ENCODE data around the gene CCNG2. TPM values are rescaled to one million over a fixed set of nuclear protein-coding genes. Genes with fewer than 3 reads are reported as not detected.

Gene CCNG2
- total RNA-seq, 2 experiments from 2014 or later: 25.7 to 28.6 TPM

DNA sequence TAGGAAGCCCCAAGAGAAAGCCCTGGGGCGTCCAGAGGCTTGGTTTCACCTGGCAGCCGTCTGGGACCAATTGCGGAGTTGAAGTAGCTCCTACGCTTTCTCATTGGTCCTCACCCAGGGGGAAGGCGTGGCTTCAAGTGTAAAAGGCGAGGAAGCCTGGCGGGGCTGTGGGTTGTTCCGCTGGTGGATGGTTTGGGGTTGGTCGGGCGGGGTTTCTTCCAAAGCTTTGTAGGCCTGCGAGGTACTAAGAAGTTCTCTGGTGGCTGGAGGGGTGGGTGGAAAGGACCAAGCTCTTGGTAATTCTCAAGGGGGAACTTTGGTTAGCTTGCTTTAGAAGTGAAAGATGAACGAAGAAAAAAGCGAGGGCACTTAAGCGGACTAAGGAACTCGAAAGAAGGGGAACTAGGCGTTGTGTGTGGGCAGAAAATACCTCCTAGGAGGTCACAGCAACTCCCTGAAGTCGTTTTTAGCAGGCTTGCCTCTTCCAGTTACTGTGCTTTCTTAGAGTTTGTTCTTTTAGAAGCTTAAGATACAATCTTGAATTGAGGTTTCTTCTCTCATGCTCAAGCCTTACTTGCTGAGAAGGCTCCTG, 36.6 kb downstream of the CCNG2 start:
- POLR2A ChIA-PET: interaction anchor here (0.6 to 1.0 kb wide), 5 partner anchors 12 to 425 kb away, joined by 3 to 8 read pairs (median 3); no protein-coding TSS in a partner anchor
- Mint-ChIP-seq H3K27ac (peak overlapping the region; percentile 44), H3K36me3 (ENCODE audit: low read depth) (no peaks in the 10 kb centered on the region), H3K4me1 (peaks cover 25% of the 10 kb centered on the region), H3K9me3 (ENCODE audit: low read depth) (no peaks in the 10 kb centered on the region), H3K27me3 (no peaks in the 10 kb centered on the region), H3K4me3 (peak overlapping the region; percentile 60)
- CTCF ChIA-PET: interaction anchor here (0.6 to 2.8 kb wide), 9 partner anchors 10 to 568 kb away, joined by 3 to 34 read pairs (median 4); no protein-coding TSS in a partner anchor
- DNase-seq (peak; percentile 83), ATAC-seq (peak; percentile 98)
- intact Hi-C loops (cut with DNase I, micrococcal nuclease): loop anchor here (1.0 to 10.0 kb wide), 3 partner anchors 35 to 119 kb away; partner anchors contain the start of genes CCNG2 (in 1 of the 2) and CCNI (in 1 of the 2)

- no peak for DNase-seq
- POLR2A ChIA-PET: interaction anchor here (1.0 kb wide), 1 partner anchor 125 kb away, joined by 8 read pairs; no protein-coding TSS in a partner anchor
- ATAC-seq: no peak
- H3K9me3 Mint-ChIP-seq (ENCODE audit: low read depth): no peaks in the 10 kb centered on the region
- peaks cover 25% of the 10 kb centered on the region for H3K4me1 Mint-ChIP-seq
- intact Hi-C loops (cut with DNase I, micrococcal nuclease): loop anchor here in 1 of 2 experiments (10.0 kb wide), 1 partner anchor 120 kb away; the partner anchor contains the start of gene CCNI
- H3K27me3 Mint-ChIP-seq: no peaks in the 10 kb centered on the region
- no peaks in the 10 kb centered on the region for H3K36me3 Mint-ChIP-seq (ENCODE audit: low read depth)
- CTCF ChIA-PET: interaction anchor here (0.7 to 2.8 kb wide), 6 partner anchors 9 to 568 kb away, joined by 3 to 34 read pairs (median 4); no protein-coding TSS in a partner anchor
- H3K27ac Mint-ChIP-seq: peak overlapping the region; percentile 44
- H3K4me3 Mint-ChIP-seq: no peak overlapping the region
Observed at GRCh38 chr4:77194366-77194765, 37.4 kb downstream of the CCNG2 start.

DNA sequence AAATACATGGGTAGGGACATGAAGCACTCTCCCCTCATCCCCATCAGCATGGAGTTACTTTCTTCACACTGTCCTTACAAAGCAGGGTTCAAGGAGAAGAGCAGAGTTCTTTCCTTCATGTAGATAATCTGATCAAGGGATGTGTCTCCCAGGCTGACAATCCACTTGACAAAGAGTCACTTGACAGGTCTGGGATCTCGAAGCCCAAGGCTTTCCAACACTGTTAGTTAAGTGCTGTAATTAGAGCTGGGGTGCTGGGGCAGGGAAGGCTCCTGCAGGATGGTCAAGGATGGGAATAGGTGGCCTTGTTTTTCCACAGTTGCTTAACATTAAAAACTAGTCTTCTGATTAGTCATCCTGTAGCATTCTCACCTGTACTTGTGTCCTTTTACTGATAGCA, 38.0 kb downstream of the CCNG2 start:
- no peaks in the 10 kb centered on the region for H3K9me3 Mint-ChIP-seq (ENCODE audit: low read depth)
- POLR2A ChIA-PET: interaction anchor here (0.6 to 1.0 kb wide), 2 partner anchors 125 to 1563 kb away, joined by 3 to 8 read pairs; no protein-coding TSS in a partner anchor
- intact Hi-C loops (cut with DNase I, micrococcal nuclease): loop anchor here in 1 of 2 experiments (10.0 kb wide), 1 partner anchor 120 kb away; the partner anchor contains the start of gene CCNI

GRCh38 chr4:77196866-77197265, 39.9 kb downstream of the CCNG2 start:
- Mint-ChIP-seq H3K36me3 (ENCODE audit: low read depth) (no peaks in the 10 kb centered on the region), H3K4me3 (no peak overlapping the region), H3K27me3 (no peaks in the 10 kb centered on the region), H3K9me3 (ENCODE audit: low read depth) (no peaks in the 10 kb centered on the region), H3K4me1 (peaks cover 25% of the 10 kb centered on the region), H3K27ac (no peak overlapping the region)
- ChIA-PET POLR2A (no interaction called here), CTCF (no interaction called here)
- ATAC-seq (peak; percentile 13), DNase-seq (no peak)
- intact Hi-C loops (cut with DNase I, micrococcal nuclease): loop anchor here in 1 of 2 experiments (10.0 kb wide), 1 partner anchor 122 kb away; the partner anchor contains the start of gene CCNI

More for the DNA sequence above, 38.0 kb downstream of the CCNG2 start:
- H3K4me3 Mint-ChIP-seq: no peak overlapping the region
- CTCF ChIA-PET: interaction anchor here (0.6 to 2.8 kb wide), 2 partner anchors 9 to 97 kb away, joined by 3 to 34 read pairs; no protein-coding TSS in a partner anchor
- H3K27me3 Mint-ChIP-seq: no peaks in the 10 kb centered on the region
- DNase-seq: no peak
- ATAC-seq: no peak
- no peak overlapping the region for H3K27ac Mint-ChIP-seq
- H3K36me3 Mint-ChIP-seq (ENCODE audit: low read depth): no peaks in the 10 kb centered on the region
- peaks cover 25% of the 10 kb centered on the region for H3K4me1 Mint-ChIP-seq

GRCh38 chr4:77197361-77197760, 40.4 kb downstream of the CCNG2 start:
- Mint-ChIP-seq H3K4me3 (no peak overlapping the region), H3K36me3 (ENCODE audit: low read depth) (no peaks in the 10 kb centered on the region), H3K27ac (no peak overlapping the region), H3K4me1 (peaks cover 25% of the 10 kb centered on the region), H3K27me3 (no peaks in the 10 kb centered on the region), H3K9me3 (ENCODE audit: low read depth) (no peaks in the 10 kb centered on the region)
- DNase-seq (no peak), ATAC-seq (no peak)
- POLR2A ChIA-PET: no interaction called here
- intact Hi-C loops (cut with DNase I, micrococcal nuclease): loop anchor here in 1 of 2 experiments (10.0 kb wide), 1 partner anchor 123 kb away; the partner anchor contains the start of gene CCNI
- CTCF ChIA-PET: interaction anchor here (1.0 kb wide), 1 partner anchor 73 kb away, joined by 3 read pairs; no protein-coding TSS in a partner anchor

- H3K9me3 Mint-ChIP-seq (ENCODE audit: low read depth): no peaks in the 10 kb centered on the region
- ATAC-seq (no peak), DNase-seq (no peak)
- POLR2A ChIA-PET: interaction anchor here (0.6 kb wide), 1 partner anchor 124 kb away, joined by 3 read pairs; no protein-coding TSS in a partner anchor
- no peak overlapping the region for H3K27ac Mint-ChIP-seq
- intact Hi-C loops (cut with DNase I, micrococcal nuclease): loop anchor here in 1 of 2 experiments (10.0 kb wide), 1 partner anchor 123 kb away; the partner anchor contains the start of gene CCNI
- H3K36me3 Mint-ChIP-seq (ENCODE audit: low read depth): no peaks in the 10 kb centered on the region
- peaks cover 2% of the 10 kb centered on the region for H3K27me3 Mint-ChIP-seq
- peaks cover 28% of the 10 kb centered on the region for H3K4me1 Mint-ChIP-seq
- H3K4me3 Mint-ChIP-seq: no peak overlapping the region
- CTCF ChIA-PET: interaction anchor here (1.0 to 1.2 kb wide), 2 partner anchors 17 to 74 kb away, joined by 3 to 5 read pairs; no protein-coding TSS in a partner anchor
Observed at GRCh38 chr4:77197831-77198230, 40.8 kb downstream of the CCNG2 start.

DNA sequence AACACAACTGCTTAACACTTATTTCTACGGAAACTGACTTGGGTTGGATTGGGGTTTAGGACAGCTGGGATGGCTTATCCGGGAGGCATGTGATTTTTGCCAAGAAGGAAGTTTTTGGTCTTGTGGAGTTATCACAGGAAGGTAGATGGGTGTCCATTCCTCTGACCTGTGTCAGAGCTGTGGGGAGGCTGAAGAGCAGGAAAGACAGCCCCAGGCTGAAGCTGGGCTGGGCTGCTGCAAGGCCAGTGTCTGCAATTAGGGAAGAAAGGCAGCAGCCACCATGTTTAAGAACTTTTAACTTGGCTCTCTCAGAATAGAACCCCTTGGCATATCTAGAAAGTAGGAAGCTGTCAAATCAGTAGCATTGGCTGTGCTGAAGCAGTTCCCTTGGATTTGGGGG, 42.3 kb downstream of the CCNG2 start:
- intact Hi-C loops (cut with DNase I, micrococcal nuclease): loop anchor here in 1 of 2 experiments (10.0 kb wide), 1 partner anchor 124 kb away; the partner anchor contains the start of gene CCNI
- DNase-seq (no peak), ATAC-seq (no peak)
- Mint-ChIP-seq H3K27ac (no peak overlapping the region), H3K4me3 (no peak overlapping the region), H3K4me1 (peaks cover 15% of the 10 kb centered on the region), H3K27me3 (peaks cover 2% of the 10 kb centered on the region), H3K36me3 (ENCODE audit: low read depth) (no peaks in the 10 kb centered on the region), H3K9me3 (ENCODE audit: low read depth) (no peaks in the 10 kb centered on the region)
- ChIA-PET CTCF (interaction anchor here (1.0 to 2.4 kb wide), 4 partner anchors 13 to 152 kb away, joined by 4 to 10 read pairs (median 4); no protein-coding TSS in a partner anchor), POLR2A (interaction anchor here (0.6 kb wide), 1 partner anchor 68 kb away, joined by 3 read pairs; no protein-coding TSS in a partner anchor)

- Mint-ChIP-seq H3K27me3 (peaks cover 2% of the 10 kb centered on the region), H3K27ac (no peak overlapping the region), H3K4me3 (no peak overlapping the region), H3K36me3 (ENCODE audit: low read depth) (no peaks in the 10 kb centered on the region), H3K4me1 (peaks cover 10% of the 10 kb centered on the region), H3K9me3 (ENCODE audit: low read depth) (no peaks in the 10 kb centered on the region)
- DNase-seq (no peak), ATAC-seq (no peak)
- POLR2A ChIA-PET: no interaction called here
- intact Hi-C loops (cut with DNase I, micrococcal nuclease): loop anchor here (5.0 to 10.0 kb wide), 5 partner anchors 122 to 687 kb away; partner anchors contain the start of genes CCNI (in 2 of the 2) and SOWAHB (in 1 of the 2)
- CTCF ChIA-PET: interaction anchor here (0.9 to 2.4 kb wide), 5 partner anchors 12 to 188 kb away, joined by 3 to 10 read pairs (median 4); no protein-coding TSS in a partner anchor
Observed at GRCh38 chr4:77199701-77200100, 42.7 kb downstream of the CCNG2 start.

DNA sequence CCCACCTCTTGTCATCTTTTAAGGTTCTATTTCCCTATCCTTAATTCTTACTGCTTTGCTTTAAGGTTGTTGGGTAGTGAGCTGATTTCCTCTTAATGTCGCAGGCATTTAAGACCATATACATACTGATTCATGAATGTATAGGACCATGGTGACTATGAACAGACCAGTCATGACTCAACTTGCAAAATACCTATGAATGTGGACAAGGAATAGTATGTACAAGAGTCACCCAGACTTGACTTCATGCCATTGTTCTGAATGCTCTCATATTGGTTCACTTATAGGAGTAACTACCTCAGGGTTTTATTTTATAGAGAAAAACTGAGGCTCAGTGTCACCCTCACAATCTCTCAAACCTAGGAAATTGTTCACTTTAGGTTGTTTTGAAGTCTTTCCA, 44.3 kb downstream of the CCNG2 start:
- Mint-ChIP-seq H3K27ac (no peak overlapping the region), H3K27me3 (peaks cover 2% of the 10 kb centered on the region), H3K4me3 (no peak overlapping the region), H3K4me1 (peaks cover 9% of the 10 kb centered on the region), H3K36me3 (ENCODE audit: low read depth) (no peaks in the 10 kb centered on the region), H3K9me3 (ENCODE audit: low read depth) (no peaks in the 10 kb centered on the region)
- ChIA-PET POLR2A (no interaction called here), CTCF (interaction anchor here (1.1 to 5.2 kb wide), 7 partner anchors 13 to 607 kb away, joined by 3 to 52 read pairs (median 23); no protein-coding TSS in a partner anchor)
- no peak for DNase-seq
- intact Hi-C loops (cut with DNase I, micrococcal nuclease): loop anchor here (5.0 kb wide), 4 partner anchors 124 to 689 kb away; partner anchors contain the start of genes CCNI (in 1 of the 2) and SOWAHB (in 1 of the 2)
- ATAC-seq: no peak

- Mint-ChIP-seq H3K27me3 (peaks cover 2% of the 10 kb centered on the region), H3K36me3 (ENCODE audit: low read depth) (no peaks in the 10 kb centered on the region), H3K4me3 (no peak overlapping the region), H3K4me1 (peaks cover 5% of the 10 kb centered on the region), H3K27ac (no peak overlapping the region), H3K9me3 (ENCODE audit: low read depth) (no peaks in the 10 kb centered on the region)
- ATAC-seq: peak; percentile 59
- no peak for DNase-seq
- ChIA-PET POLR2A (no interaction called here), CTCF (interaction anchor here (1.0 to 5.2 kb wide), 10 partner anchors 8 to 606 kb away, joined by 3 to 52 read pairs (median 22); no protein-coding TSS in a partner anchor)
- intact Hi-C loops (cut with DNase I, micrococcal nuclease): loop anchor here (2.0 to 5.0 kb wide), 6 partner anchors 125 to 771 kb away; partner anchors contain the start of genes CCNI (in 1 of the 2) and SOWAHB (in 1 of the 2)
Observed at GRCh38 chr4:77201857-77202256, 44.9 kb downstream of the CCNG2 start.

DNA sequence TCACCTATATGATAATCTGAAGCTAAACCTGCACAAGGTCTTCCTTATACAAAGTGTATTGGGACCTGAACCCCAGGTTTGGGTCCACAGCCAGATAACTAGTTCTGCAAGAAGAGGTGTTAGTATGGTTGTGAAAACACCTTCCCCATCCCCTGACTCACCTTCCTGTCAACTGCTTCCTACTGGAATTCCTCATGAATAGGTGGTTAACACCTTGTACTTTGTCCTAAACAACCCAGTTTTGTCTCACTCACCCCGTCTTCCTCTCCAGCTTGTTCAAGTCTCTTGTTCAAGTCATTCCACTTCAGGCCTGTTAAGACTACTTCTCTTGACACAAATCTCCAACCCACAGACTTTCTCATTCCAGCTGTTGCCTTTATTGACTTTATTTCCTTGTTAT, 45.5 kb downstream of the CCNG2 start:
- peaks cover 2% of the 10 kb centered on the region for H3K27me3 Mint-ChIP-seq

More for the DNA sequence above, 45.5 kb downstream of the CCNG2 start:
- Mint-ChIP-seq H3K4me3 (no peak overlapping the region), H3K4me1 (peaks cover 3% of the 10 kb centered on the region), H3K9me3 (ENCODE audit: low read depth) (no peaks in the 10 kb centered on the region), H3K36me3 (ENCODE audit: low read depth) (no peaks in the 10 kb centered on the region), H3K27ac (no peak overlapping the region)
- intact Hi-C loops (cut with DNase I, micrococcal nuclease): loop anchor here (2.0 to 5.0 kb wide), 6 partner anchors 125 to 772 kb away; partner anchors contain the start of genes CCNI (in 1 of the 2) and SOWAHB (in 1 of the 2)
- DNase-seq: no peak
- no peak for ATAC-seq
- CTCF ChIA-PET: interaction anchor here (0.6 to 5.2 kb wide), 22 partner anchors 8 to 459 kb away, joined by 3 to 52 read pairs (median 7); no protein-coding TSS in a partner anchor
- POLR2A ChIA-PET: no interaction called here

Data from activated CD4-positive, alpha-beta T cell treated with anti-CD3 and anti-CD28 coated beads for 36 hours (primary cell).